H1 (cell line): ENCODE data around the gene BPIFB4. TPM values are rescaled to one million over a fixed set of nuclear protein-coding genes. Genes with fewer than 3 reads are reported as not detected.

Source experiments
- CTCF ChIA-PET: fragments of 300-600 bp; sonication (Branson Sonifier 250); formaldehyde crosslinking; loops from one replicate; lab custom pipeline; 2021; ENCODE audit not compliant: partially characterized antibody; lab: Charles Lee
- POLR2A ChIA-PET: fragments of 300-600 bp; sonication (Branson Sonifier 250); formaldehyde crosslinking; loops from one replicate; lab custom pipeline; 2021; ENCODE audit warnings: inconsistent platforms; ENCODE audit not compliant: partially characterized antibody; lab: Charles Lee
- DNase-seq, 2 experiments: peaks; one replicate each; pipeline versions ENCODE4 v3.0.0 to v3.0.0-alpha.2; 2010 to 2022; ENCODE audit warnings: low spot score in 2 of 2, low read depth in 1 of 2, mixed read lengths in 1 of 2
- FAIRE-seq: peaks from 2 replicates; lab custom pipeline; 2011; peaks lifted over from hg19 to GRCh38; lab: Jason Lieb, UNC
- H2AFZ ChIP-seq: 2 replicates; pipeline ENCODE4 v1.8.1; 2012; ENCODE audit warnings: low read length, inconsistent platforms
- H2AK5ac ChIP-seq: 2 replicates; pipeline ENCODE4 v1.6.1; 2013; ENCODE audit warnings: low read depth, low read length
- H2BK120ac ChIP-seq: replicated peaks from 2 replicates; pipeline ENCODE3; 2013; ENCODE audit warnings: low read depth, low read length, inconsistent platforms
- H2BK12ac ChIP-seq: 2 replicates; pipeline ENCODE4 v1.6.1; 2013; ENCODE audit warnings: low read depth, low read length
- H2BK15ac ChIP-seq: 2 replicates; pipeline ENCODE4 v1.6.1; 2013; ENCODE audit warnings: low read length
- H2BK20ac ChIP-seq: 2 replicates; pipeline ENCODE4 v1.6.1; 2013; ENCODE audit warnings: low read length
- H2BK5ac ChIP-seq: 2 replicates; pipeline ENCODE4 v1.6.1; 2013; ENCODE audit warnings: low read depth, low read length
- H3K14ac ChIP-seq: 2 replicates; pipeline ENCODE4 v1.6.1; 2013; ENCODE audit warnings: inconsistent platforms; ENCODE audit not compliant: insufficient read length
- H3K18ac ChIP-seq: 2 replicates; pipeline ENCODE4 v1.6.1; 2013; ENCODE audit warnings: low read length; ENCODE audit errors: extremely low read depth
- H3K23ac ChIP-seq: 2 replicates; pipeline ENCODE4 v1.6.1; 2013; ENCODE audit warnings: inconsistent platforms; ENCODE audit not compliant: insufficient read length
- H3K23me2 ChIP-seq: 2 replicates; pipeline ENCODE4 v1.6.1; 2013; ENCODE audit warnings: low read depth, low read length
- H3K27ac ChIP-seq: 2 replicates; pipeline ENCODE4 v1.6.1; 2011; ENCODE audit warnings: low read depth, low read length, inconsistent platforms
- H3K27me3 ChIP-seq, 4 experiments: replicated peaks in 1 of 4; 1 replicate in 1 of 4; 2 replicates in 3 of 4; pipeline versions ENCODE4 v1.6.1 to v1.8.1; 2011 to 2013; ENCODE audit warnings: low read length in 3 of 4, mild to moderate bottlenecking in 3 of 4, inconsistent platforms in 2 of 4, mixed read lengths in 2 of 4, moderate library complexity in 1 of 4; ENCODE audit not compliant: control insufficient read depth in 3 of 4, insufficient read depth in 3 of 4; ENCODE audit errors: extremely low read depth in 1 of 4
- H3K36me3 ChIP-seq, 4 experiments: 2 replicates each; pipeline versions ENCODE4 v1.6.1 to v1.8.1; 2011 to 2013; ENCODE audit warnings: mild to moderate bottlenecking in 4 of 4, low read length in 3 of 4, moderate library complexity in 2 of 4, control low read depth in 1 of 4, inconsistent platforms in 1 of 4; ENCODE audit not compliant: insufficient read depth in 4 of 4, control insufficient read depth in 2 of 4
- H3K4ac ChIP-seq: replicated peaks from 2 replicates; pipeline ENCODE3; 2013; ENCODE audit warnings: low read length, low read depth, mixed read lengths, inconsistent platforms; ENCODE audit not compliant: insufficient read length
- H3K4me1 ChIP-seq, 4 experiments: replicated peaks in 1 of 4; 1 replicate in 1 of 4; 2 replicates in 3 of 4; pipeline versions ENCODE4 v1.6.1 to v1.8.1; 2011 to 2013; ENCODE audit warnings: low read length in 3 of 4, inconsistent platforms in 2 of 4, mixed read lengths in 1 of 4; ENCODE audit not compliant: insufficient read depth in 4 of 4, control insufficient read depth in 3 of 4
- H3K4me2 ChIP-seq, 2 experiments: 2 replicates each; pipeline versions ENCODE4 v1.6.1 to v1.8.1; 2011 to 2013; ENCODE audit warnings: low read depth in 2 of 2, low read length in 2 of 2, control low read depth in 1 of 2, inconsistent platforms in 1 of 2, mild to moderate bottlenecking in 1 of 2; ENCODE audit not compliant: insufficient read depth in 1 of 2
- H3K4me3 ChIP-seq, 4 experiments: fragments of 200-600, 300-600 bp in 1 of 4; sonication (generic), shearing (Covaris generic), sonication (Bioruptor Twin) in 1 of 4; 2 replicates each; pipeline versions ENCODE4 v1.5.1 to v1.8.1; 2011 to 2016; ENCODE audit warnings: low read length in 4 of 4, low read depth in 3 of 4, control low read depth in 2 of 4, inconsistent platforms in 2 of 4, mild to moderate bottlenecking in 2 of 4, mixed read lengths in 1 of 4, moderate library complexity in 1 of 4; ENCODE audit not compliant: insufficient read depth in 2 of 4; ENCODE audit errors: extremely low read depth in 1 of 4
- H3K56ac ChIP-seq: replicated peaks from 2 replicates; pipeline ENCODE3; 2013; ENCODE audit warnings: low read depth, mild to moderate bottlenecking, mixed read lengths, low read length, inconsistent platforms; ENCODE audit not compliant: insufficient read length
- H3K79me1 ChIP-seq: 2 replicates; pipeline ENCODE4 v1.6.1; 2013; ENCODE audit warnings: low read depth, low read length, control low read depth
- H3K79me2 ChIP-seq, 2 experiments: 2 replicates each; pipeline versions ENCODE4 v1.6.1 to v1.8.1; 2012 to 2013; ENCODE audit warnings: low read length in 2 of 2, mild to moderate bottlenecking in 2 of 2, inconsistent platforms in 1 of 2; ENCODE audit not compliant: insufficient read depth in 2 of 2, control insufficient read depth in 1 of 2
- H3K9ac ChIP-seq, 4 experiments: replicated peaks in 1 of 4; 1 replicate in 1 of 4; 2 replicates in 3 of 4; pipeline versions ENCODE4 v1.6.1 to v1.8.1; 2011 to 2013; ENCODE audit warnings: low read depth in 3 of 4, low read length in 3 of 4, control low read depth in 2 of 4, mild to moderate bottlenecking in 2 of 4, moderate library complexity in 2 of 4, inconsistent platforms in 1 of 4; ENCODE audit errors: extremely low read depth in 1 of 4
- H3K9me3 ChIP-seq, 2 experiments: 2 replicates each; pipeline versions ENCODE4 v1.6.1 to v1.8.1; 2012 to 2013; ENCODE audit warnings: mild to moderate bottlenecking in 2 of 2, moderate library complexity in 2 of 2, control low read depth in 1 of 2, inconsistent platforms in 1 of 2, low read depth in 1 of 2, low read length in 1 of 2, mixed read lengths in 1 of 2; ENCODE audit not compliant: insufficient read depth in 2 of 2
- H4K20me1 ChIP-seq, 2 experiments: replicated peaks in 1 of 2; 2 replicates each; pipeline versions ENCODE3 to v1.8.1; 2011 to 2013; ENCODE audit warnings: inconsistent platforms in 2 of 2, low read length in 2 of 2, mild to moderate bottlenecking in 1 of 2; ENCODE audit not compliant: insufficient read depth in 2 of 2, control insufficient read depth in 1 of 2
- H4K5ac ChIP-seq: 2 replicates; pipeline ENCODE4 v1.6.1; 2013; ENCODE audit warnings: low read length, low read depth, mixed read lengths, inconsistent platforms; ENCODE audit not compliant: insufficient read length
- H4K8ac ChIP-seq: 2 replicates; pipeline ENCODE4 v1.8.0; 2013; ENCODE audit warnings: mild to moderate bottlenecking, moderate library complexity, low read length, inconsistent platforms; ENCODE audit not compliant: insufficient read depth; ENCODE audit errors: extremely low read depth
- H4K91ac ChIP-seq: replicated peaks from 2 replicates; pipeline ENCODE3; 2013; ENCODE audit warnings: low read length, mixed read lengths, inconsistent platforms; ENCODE audit not compliant: insufficient read length
- BCL11A ChIP-seq, 2 experiments: IDR thresholded peaks; one replicate each; pipeline ENCODE4 v1.6.1; 2011; ENCODE audit warnings: low read depth in 2 of 2, low read length in 2 of 2, mild to moderate bottlenecking in 2 of 2
- HDAC2 ChIP-seq, 2 experiments: fragments of 300-600 bp in 1 of 2; sonication (generic) in 1 of 2; IDR thresholded peaks; 2 replicates each; pipeline ENCODE4 v1.6.1; 2011 to 2012; ENCODE audit warnings: low read depth in 2 of 2, low read length in 2 of 2, mild to moderate bottlenecking in 2 of 2, moderate library complexity in 2 of 2, borderline replicate concordance in 1 of 2, inconsistent platforms in 1 of 2
- SP4 ChIP-seq: IDR thresholded peaks from 2 replicates; pipeline ENCODE4 v1.6.1; 2012; ENCODE audit warnings: low read length, inconsistent platforms
- SRF ChIP-seq: IDR thresholded peaks from 2 replicates; pipeline ENCODE4 v1.6.1; 2011; ENCODE audit warnings: mild to moderate bottlenecking, low read depth, low read length, moderate library complexity
- TEAD4 ChIP-seq: IDR thresholded peaks from 2 replicates; pipeline ENCODE4 v1.6.1; 2012; ENCODE audit warnings: low read depth, low read length, inconsistent platforms, mixed read lengths
- WGBS, 2 experiments: shearing (Covaris generic) in 1 of 2; methylation state at CpG; one replicate each; pipeline versions ENCODE4 v1.1.6 to v1.1.7; 2013 to 2015; ENCODE audit warnings: low lambda C conversion rate in 2 of 2, mixed read lengths in 2 of 2, inconsistent platforms in 1 of 2, low coverage in 1 of 2, missing lambda C conversion rate in 1 of 2; ENCODE audit not compliant: insufficient replicate concordance in 2 of 2, insufficient coverage in 1 of 2, insufficient read length in 1 of 2; ENCODE audit errors: extremely low coverage in 1 of 2, missing lambda C conversion rate in 1 of 2; 5-methylcytosine and 5-hydroxymethylcytosine counted together
- polyA plus RNA-seq, 7 experiments: library from polyadenylated mRNA; depleted of rRNA in 3 of 7; stranded (reverse) in 5 of 7; unstranded in 2 of 7; fragments of >200 nt in 5 of 7; fragments of 200-250 nt in 2 of 7; gene quantifications; 1 replicate in 5 of 7; 2 replicates in 1 of 7; 4 replicates in 1 of 7; pipeline versions ENCODE4 v1.2.1 to v1.2.3, GENCODE V29; 2011 to 2013; ENCODE audit warnings: missing spikeins in 2 of 7, mixed read lengths in 2 of 7
- total RNA-seq: library from RNA; stranded (reverse); fragmentation: NEBNext Ultra II Directional; extraction: Animal tissue kit (Norgen Biotek cat#: 25700); gene quantifications from 2 replicates; pipeline ENCODE4 v1.2.1, GENCODE V29; 2021
- TF ChIP-seq, protein P1 (sequence below): IDR thresholded peaks from 2 replicates; pipeline ENCODE4 v1.6.1; 2011; ENCODE audit warnings: low read length, improper control_type of control experiment

BPIFB4 gene
- total and polyA plus RNA-seq, 2 of the 8 experiments (the other 6 are each of a cell fraction or from before 2014, with no cell fraction given), result not detected

- no peaks in the 10 kb centered on the region for H3K27me3 ChIP-seq
- no peak overlapping the region for H2BK15ac ChIP-seq
- ChIA-PET CTCF (interaction anchor here (0.9 to 1.8 kb wide), 6 partner anchors 13 to 249 kb away, joined by 3 to 6 read pairs (median 4); no protein-coding TSS in a partner anchor), POLR2A (no interaction called here)
- no peak overlapping the region for H3K4ac ChIP-seq
- no peak overlapping the region for H2BK12ac ChIP-seq
- FAIRE-seq (no peak), DNase-seq (no peak)
- H2BK120ac ChIP-seq, result no peak overlapping the region
- no peak overlapping the region for H2BK5ac ChIP-seq
- H2BK20ac ChIP-seq, result no peak overlapping the region
- H2AK5ac ChIP-seq, result no peak overlapping the region
- no peak for TF ChIP-seq SRF
- TF ChIP-seq BCL11A (IDR thresholded peaks at IDR 0.05; ENCODE audit: low read depth in 2 of 2, low read length in 2 of 2), result no peak
- no peak for TF ChIP-seq TEAD4
- TF ChIP-seq HDAC2 (IDR thresholded peaks at IDR 0.05; ENCODE audit: borderline replicate concordance in 1 of 2, low read depth in 2 of 2, low read length in 2 of 2), result no peak
- no peak for TF ChIP-seq SP4
- TF ChIP-seq, protein P1, sequence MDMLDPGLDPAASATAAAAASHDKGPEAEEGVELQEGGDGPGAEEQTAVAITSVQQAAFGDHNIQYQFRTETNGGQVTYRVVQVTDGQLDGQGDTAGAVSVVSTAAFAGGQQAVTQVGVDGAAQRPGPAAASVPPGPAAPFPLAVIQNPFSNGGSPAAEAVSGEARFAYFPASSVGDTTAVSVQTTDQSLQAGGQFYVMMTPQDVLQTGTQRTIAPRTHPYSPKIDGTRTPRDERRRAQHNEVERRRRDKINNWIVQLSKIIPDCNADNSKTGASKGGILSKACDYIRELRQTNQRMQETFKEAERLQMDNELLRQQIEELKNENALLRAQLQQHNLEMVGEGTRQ, result no peak
- no peak overlapping the region for H3K9ac ChIP-seq
- H4K8ac ChIP-seq, result no peak overlapping the region
- H3K79me1 ChIP-seq, result no peaks in the 10 kb centered on the region
- H3K4me1 ChIP-seq, result no peaks in the 10 kb centered on the region
- H3K9me3 ChIP-seq, result no peaks in the 10 kb centered on the region
- no peak overlapping the region for H4K91ac ChIP-seq
- no peak overlapping the region for H3K18ac ChIP-seq
- H3K23ac ChIP-seq, result no peak overlapping the region
- H3K14ac ChIP-seq, result no peak overlapping the region
- no peak overlapping the region for H3K4me3 ChIP-seq
- no peak overlapping the region for H3K4me2 ChIP-seq
- no peak overlapping the region for H2AFZ ChIP-seq
- no peak overlapping the region for H3K56ac ChIP-seq
- no peak overlapping the region for H4K5ac ChIP-seq
- H3K23me2 ChIP-seq, result peaks cover 7% of the 10 kb centered on the region; the same call in 1 of the 2 replicates
- no peaks in the 10 kb centered on the region for H4K20me1 ChIP-seq
- H3K79me2 ChIP-seq, result no peaks in the 10 kb centered on the region
- H3K27ac ChIP-seq, result no peak overlapping the region
- 88% methylated on average over 3 of the region's 3 CpGs; no CpG with 5 or more reads in 1 of the 2 experiments for WGBS, 2 experiments
- H3K36me3 ChIP-seq, result no peaks in the 10 kb centered on the region
Measured at GRCh38 chr20:33091693-33092092, 12.2 kb downstream of the BPIFB4 start.
